ENCODE data around the gene SPTA1. TPM values are rescaled to one million over a fixed set of nuclear protein-coding genes. Genes with fewer than 3 reads are reported as not detected.

Gene SPTA1
- total RNA-seq, 1 experiment from 2014 or later = not detected

GRCh38 chr1:158724442-158724841, 37.9 kb upstream of the SPTA1 start:
- Histone ChIP-seq H3K9ac (ENCODE audit: low read length) (no peak overlapping the region), H4K20me1 (ENCODE audit: insufficient read depth) (no peaks in the 10 kb centered on the region; the same call in 1 of the 2 replicates), H3K27me3 (ENCODE audit: insufficient read depth, low read length) (no peaks in the 10 kb centered on the region), H2AFZ (ENCODE audit: low read depth, low read length, poor library complexity, severe bottlenecking) (no peak overlapping the region), H3K27ac (ENCODE audit: low read depth, low read length) (no peak overlapping the region), H3K4me3 (replicated peaks in 1 of 2; ENCODE audit: low read depth in 1 of 2, low read length in 2 of 2) (no peak overlapping the region), H3K36me3 (ENCODE audit: control insufficient read depth in 1 of 2, insufficient read depth in 2 of 2, low read length in 2 of 2) (no peaks in the 10 kb centered on the region), H3K4me1 (ENCODE audit: control insufficient read depth in 1 of 2, insufficient read depth in 2 of 2, low read length in 2 of 2) (no peaks in the 10 kb centered on the region), H3K4me2 (ENCODE audit: low read length) (no peak overlapping the region), H3K9me2 (ENCODE audit: insufficient read depth) (no peaks in the 10 kb centered on the region), H3K79me2 (ENCODE audit: insufficient read depth, low read length) (no peaks in the 10 kb centered on the region), H3K9me3 (ENCODE audit: control insufficient read depth in 1 of 2, insufficient read depth in 1 of 2, low read depth in 1 of 2, low read length in 2 of 2) (peaks cover 0 to 3% of the 10 kb centered on the region in 2 experiments; a peak in 1 of 4 replicates)
- ChIA-PET RAD21 (ENCODE audit: low non-redundant PET in 1 of 2, low total read pairs in 2 of 2, uncharacterized antibody in 2 of 2, unreplicated experiment in 2 of 2) (no interaction called here), CTCF (no interaction called here), POLR2A (no interaction called here)
- DNase-seq (ENCODE audit: low read depth, low spot score) (no peak), ATAC-seq (no peak)
- TF ChIP-seq CBX3 (IDR thresholded peaks at IDR 0.05; ENCODE audit: low read depth) (no peak), EZH2phosphoT487 (IDR thresholded peaks at IDR 0.05; ENCODE audit: borderline replicate concordance) (no peak), RAD21 (IDR thresholded peaks at IDR 0.05; ENCODE audit: low read depth) (no peak), POLR2A (IDR thresholded peaks at IDR 0.05; ENCODE audit: borderline replicate concordance, extremely low read depth, insufficient read depth, insufficient read length) (no peak), ZFX (IDR thresholded peaks at IDR 0.05) (no peak), MAX (IDR thresholded peaks at IDR 0.05) (no peak)
- TF ChIP-seq, protein P1, sequence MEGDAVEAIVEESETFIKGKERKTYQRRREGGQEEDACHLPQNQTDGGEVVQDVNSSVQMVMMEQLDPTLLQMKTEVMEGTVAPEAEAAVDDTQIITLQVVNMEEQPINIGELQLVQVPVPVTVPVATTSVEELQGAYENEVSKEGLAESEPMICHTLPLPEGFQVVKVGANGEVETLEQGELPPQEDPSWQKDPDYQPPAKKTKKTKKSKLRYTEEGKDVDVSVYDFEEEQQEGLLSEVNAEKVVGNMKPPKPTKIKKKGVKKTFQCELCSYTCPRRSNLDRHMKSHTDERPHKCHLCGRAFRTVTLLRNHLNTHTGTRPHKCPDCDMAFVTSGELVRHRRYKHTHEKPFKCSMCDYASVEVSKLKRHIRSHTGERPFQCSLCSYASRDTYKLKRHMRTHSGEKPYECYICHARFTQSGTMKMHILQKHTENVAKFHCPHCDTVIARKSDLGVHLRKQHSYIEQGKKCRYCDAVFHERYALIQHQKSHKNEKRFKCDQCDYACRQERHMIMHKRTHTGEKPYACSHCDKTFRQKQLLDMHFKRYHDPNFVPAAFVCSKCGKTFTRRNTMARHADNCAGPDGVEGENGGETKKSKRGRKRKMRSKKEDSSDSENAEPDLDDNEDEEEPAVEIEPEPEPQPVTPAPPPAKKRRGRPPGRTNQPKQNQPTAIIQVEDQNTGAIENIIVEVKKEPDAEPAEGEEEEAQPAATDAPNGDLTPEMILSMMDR (IDR thresholded peaks at IDR 0.05 in 2 of 3, conservative IDR thresholded peaks at IDR 0.05 in 1 of 3; ENCODE audit: borderline replicate concordance in 1 of 3, insufficient read depth in 1 of 3, low read depth in 2 of 3, low read length in 2 of 3) = no peak
- no TSS peak for BruUV-seq (replicated peaks)
- intact Hi-C loops (cut with micrococcal nuclease) = no loop called here

DNA sequence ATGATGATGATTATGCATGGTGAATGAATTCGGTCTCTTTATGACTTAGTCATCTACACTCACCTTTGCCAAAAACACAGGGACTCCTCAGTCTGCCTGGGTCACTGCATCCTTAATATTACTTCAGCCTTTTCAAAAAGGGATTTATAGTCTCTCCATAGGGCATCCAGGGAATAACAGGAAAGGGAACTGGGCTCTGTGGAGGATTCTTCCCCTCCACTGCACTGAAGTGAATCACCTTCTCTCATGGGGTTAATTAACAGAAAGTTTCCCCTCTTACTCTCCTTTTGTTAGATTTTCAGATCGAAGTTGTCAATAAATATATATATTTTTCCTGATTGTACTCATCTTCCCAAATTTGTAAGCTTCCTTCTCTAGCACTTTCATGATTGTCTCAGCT, 34.1 kb upstream of the SPTA1 start, which contains the start of gene OR6K3:
Gene OR6K3, minus strand, starts transcription at position 101 of the 400 bp plus-strand sequence. CDS start 2,605 bp downstream, outside the sequence.
- no peak within 1 kb of the TSS for H3K9ac ChIP-seq (ENCODE audit: low read length)
- no peaks in the 10 kb centered on the region for H3K36me3 ChIP-seq (ENCODE audit: control insufficient read depth in 1 of 2, insufficient read depth in 2 of 2, low read length in 2 of 2)
- peaks cover 0 to 3% of the 10 kb centered on the region in 2 experiments; a peak in 1 of 4 replicates for H3K9me3 ChIP-seq (ENCODE audit: control insufficient read depth in 1 of 2, insufficient read depth in 1 of 2, low read depth in 1 of 2, low read length in 2 of 2)
- no peak within 1 kb of the TSS for H3K4me2 ChIP-seq (ENCODE audit: low read length)
- no peaks in the 10 kb centered on the region; the same call in 1 of the 2 replicates for H4K20me1 ChIP-seq (ENCODE audit: insufficient read depth)
- RAD21 ChIA-PET (ENCODE audit: low non-redundant PET in 1 of 2, low total read pairs in 2 of 2, uncharacterized antibody in 2 of 2, unreplicated experiment in 2 of 2) = no interaction called here
- no peak within 1 kb of the TSS for H3K4me3 ChIP-seq (replicated peaks in 1 of 2; ENCODE audit: low read depth in 1 of 2, low read length in 2 of 2)
- no peaks in the 10 kb centered on the region for H3K79me2 ChIP-seq (ENCODE audit: insufficient read depth, low read length)
- no peak for ATAC-seq
- H2AFZ ChIP-seq (ENCODE audit: low read depth, low read length, poor library complexity, severe bottlenecking) = no peak within 1 kb of the TSS
- H3K4me1 ChIP-seq (ENCODE audit: control insufficient read depth in 1 of 2, insufficient read depth in 2 of 2, low read length in 2 of 2) = no peaks in the 10 kb centered on the region
- no peak within 1 kb of the TSS for H3K27ac ChIP-seq (ENCODE audit: low read depth, low read length)
- H3K27me3 ChIP-seq (ENCODE audit: insufficient read depth, low read length) = no peaks in the 10 kb centered on the region
- BruUV-seq (replicated peaks) = no TSS peak
- no peaks in the 10 kb centered on the region for H3K9me2 ChIP-seq (ENCODE audit: insufficient read depth)
- CTCF ChIA-PET = no interaction called here
- POLR2A ChIA-PET = no interaction called here
- intact Hi-C loops (cut with micrococcal nuclease) = no loop called here
- no peak for DNase-seq (ENCODE audit: low read depth, low spot score)
- TF ChIP-seq, protein P2, sequence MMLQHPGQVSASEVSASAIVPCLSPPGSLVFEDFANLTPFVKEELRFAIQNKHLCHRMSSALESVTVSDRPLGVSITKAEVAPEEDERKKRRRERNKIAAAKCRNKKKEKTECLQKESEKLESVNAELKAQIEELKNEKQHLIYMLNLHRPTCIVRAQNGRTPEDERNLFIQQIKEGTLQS (IDR thresholded peaks at IDR 0.05) = no peak
- TF ChIP-seq SP1 (IDR thresholded peaks at IDR 0.05; ENCODE audit: low read depth) (no peak), JUND (IDR thresholded peaks at IDR 0.05) (no peak), FOSL1 (IDR thresholded peaks at IDR 0.05; ENCODE audit: low read depth) (no peak), POLR2A (IDR thresholded peaks at IDR 0.05; ENCODE audit: borderline replicate concordance, extremely low read depth, insufficient read depth, insufficient read length) (no peak), POLR2AphosphoS5 (IDR thresholded peaks at IDR 0.05; ENCODE audit: low read depth, low read length) (no peak), EZH2phosphoT487 (IDR thresholded peaks at IDR 0.05; ENCODE audit: borderline replicate concordance) (no peak), YY1 (IDR thresholded peaks at IDR 0.05; ENCODE audit: extremely low read depth, insufficient replicate concordance, low read depth, low read length) (no peak), ELF1 (IDR thresholded peaks at IDR 0.05; ENCODE audit: borderline replicate concordance, low read depth) (no peak), MAX (IDR thresholded peaks at IDR 0.05) (no peak), EGR1 (IDR thresholded peaks at IDR 0.05; ENCODE audit: low read depth) (no peak)
- TF ChIP-seq, protein P3, sequence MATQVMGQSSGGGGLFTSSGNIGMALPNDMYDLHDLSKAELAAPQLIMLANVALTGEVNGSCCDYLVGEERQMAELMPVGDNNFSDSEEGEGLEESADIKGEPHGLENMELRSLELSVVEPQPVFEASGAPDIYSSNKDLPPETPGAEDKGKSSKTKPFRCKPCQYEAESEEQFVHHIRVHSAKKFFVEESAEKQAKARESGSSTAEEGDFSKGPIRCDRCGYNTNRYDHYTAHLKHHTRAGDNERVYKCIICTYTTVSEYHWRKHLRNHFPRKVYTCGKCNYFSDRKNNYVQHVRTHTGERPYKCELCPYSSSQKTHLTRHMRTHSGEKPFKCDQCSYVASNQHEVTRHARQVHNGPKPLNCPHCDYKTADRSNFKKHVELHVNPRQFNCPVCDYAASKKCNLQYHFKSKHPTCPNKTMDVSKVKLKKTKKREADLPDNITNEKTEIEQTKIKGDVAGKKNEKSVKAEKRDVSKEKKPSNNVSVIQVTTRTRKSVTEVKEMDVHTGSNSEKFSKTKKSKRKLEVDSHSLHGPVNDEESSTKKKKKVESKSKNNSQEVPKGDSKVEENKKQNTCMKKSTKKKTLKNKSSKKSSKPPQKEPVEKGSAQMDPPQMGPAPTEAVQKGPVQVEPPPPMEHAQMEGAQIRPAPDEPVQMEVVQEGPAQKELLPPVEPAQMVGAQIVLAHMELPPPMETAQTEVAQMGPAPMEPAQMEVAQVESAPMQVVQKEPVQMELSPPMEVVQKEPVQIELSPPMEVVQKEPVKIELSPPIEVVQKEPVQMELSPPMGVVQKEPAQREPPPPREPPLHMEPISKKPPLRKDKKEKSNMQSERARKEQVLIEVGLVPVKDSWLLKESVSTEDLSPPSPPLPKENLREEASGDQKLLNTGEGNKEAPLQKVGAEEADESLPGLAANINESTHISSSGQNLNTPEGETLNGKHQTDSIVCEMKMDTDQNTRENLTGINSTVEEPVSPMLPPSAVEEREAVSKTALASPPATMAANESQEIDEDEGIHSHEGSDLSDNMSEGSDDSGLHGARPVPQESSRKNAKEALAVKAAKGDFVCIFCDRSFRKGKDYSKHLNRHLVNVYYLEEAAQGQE (IDR thresholded peaks at IDR 0.05; ENCODE audit: low read depth) = no peak
